ENCODE results near the gene DGCR2. TPM values are rescaled to one million over a fixed set of nuclear protein-coding genes. Genes with fewer than 3 reads are reported as not detected.

DGCR2 gene
- total and polyA plus RNA-seq, 12 donors: 24.3 to 70.1 (median 51.9) TPM

DNA sequence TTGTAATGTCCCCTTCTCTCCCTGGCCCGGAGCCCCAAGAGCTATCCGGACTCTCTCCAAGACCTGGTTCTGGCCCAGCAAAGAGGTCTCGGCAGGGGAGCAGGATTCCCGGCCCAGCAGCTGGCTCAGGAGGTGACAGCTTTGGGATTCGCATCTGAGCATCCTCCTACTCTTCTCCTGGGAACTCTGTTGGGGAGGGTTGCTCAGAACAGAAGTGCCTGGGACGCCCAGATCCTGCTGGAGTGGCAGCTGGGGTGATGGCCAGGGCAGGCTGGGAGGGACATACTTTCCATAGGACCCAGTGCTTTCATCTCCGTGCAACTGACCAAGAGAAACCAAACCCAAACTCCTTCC lies 102.6 kb downstream of the DGCR2 start:
- H3K9me3 ChIP-seq (replicated peaks in 1 of 3): no peaks in the 10 kb centered on the region
- intact Hi-C loops (cut with DNase I): no loop called here
- H3K4me3 ChIP-seq: no peak overlapping the region
- no peaks in the 10 kb centered on the region for H3K27me3 ChIP-seq
- H3K27ac ChIP-seq: no peak overlapping the region
- no peaks in the 10 kb centered on the region for H3K36me3 ChIP-seq (replicated peaks in 1 of 2)
- WGBS, 4 donors: 64 to 76% (median 72%) methylated on average over 3 to 7 of the region's 7 CpGs
- no peaks in the 10 kb centered on the region for H3K4me1 ChIP-seq (replicated peaks in 1 of 2)
- DNase-seq: no peak
- TF ChIP-seq POLR2A (IDR thresholded peaks at IDR 0.05): no peak
- TF ChIP-seq, protein P1, sequence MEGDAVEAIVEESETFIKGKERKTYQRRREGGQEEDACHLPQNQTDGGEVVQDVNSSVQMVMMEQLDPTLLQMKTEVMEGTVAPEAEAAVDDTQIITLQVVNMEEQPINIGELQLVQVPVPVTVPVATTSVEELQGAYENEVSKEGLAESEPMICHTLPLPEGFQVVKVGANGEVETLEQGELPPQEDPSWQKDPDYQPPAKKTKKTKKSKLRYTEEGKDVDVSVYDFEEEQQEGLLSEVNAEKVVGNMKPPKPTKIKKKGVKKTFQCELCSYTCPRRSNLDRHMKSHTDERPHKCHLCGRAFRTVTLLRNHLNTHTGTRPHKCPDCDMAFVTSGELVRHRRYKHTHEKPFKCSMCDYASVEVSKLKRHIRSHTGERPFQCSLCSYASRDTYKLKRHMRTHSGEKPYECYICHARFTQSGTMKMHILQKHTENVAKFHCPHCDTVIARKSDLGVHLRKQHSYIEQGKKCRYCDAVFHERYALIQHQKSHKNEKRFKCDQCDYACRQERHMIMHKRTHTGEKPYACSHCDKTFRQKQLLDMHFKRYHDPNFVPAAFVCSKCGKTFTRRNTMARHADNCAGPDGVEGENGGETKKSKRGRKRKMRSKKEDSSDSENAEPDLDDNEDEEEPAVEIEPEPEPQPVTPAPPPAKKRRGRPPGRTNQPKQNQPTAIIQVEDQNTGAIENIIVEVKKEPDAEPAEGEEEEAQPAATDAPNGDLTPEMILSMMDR (IDR thresholded peaks at IDR 0.05): no peak

DNA sequence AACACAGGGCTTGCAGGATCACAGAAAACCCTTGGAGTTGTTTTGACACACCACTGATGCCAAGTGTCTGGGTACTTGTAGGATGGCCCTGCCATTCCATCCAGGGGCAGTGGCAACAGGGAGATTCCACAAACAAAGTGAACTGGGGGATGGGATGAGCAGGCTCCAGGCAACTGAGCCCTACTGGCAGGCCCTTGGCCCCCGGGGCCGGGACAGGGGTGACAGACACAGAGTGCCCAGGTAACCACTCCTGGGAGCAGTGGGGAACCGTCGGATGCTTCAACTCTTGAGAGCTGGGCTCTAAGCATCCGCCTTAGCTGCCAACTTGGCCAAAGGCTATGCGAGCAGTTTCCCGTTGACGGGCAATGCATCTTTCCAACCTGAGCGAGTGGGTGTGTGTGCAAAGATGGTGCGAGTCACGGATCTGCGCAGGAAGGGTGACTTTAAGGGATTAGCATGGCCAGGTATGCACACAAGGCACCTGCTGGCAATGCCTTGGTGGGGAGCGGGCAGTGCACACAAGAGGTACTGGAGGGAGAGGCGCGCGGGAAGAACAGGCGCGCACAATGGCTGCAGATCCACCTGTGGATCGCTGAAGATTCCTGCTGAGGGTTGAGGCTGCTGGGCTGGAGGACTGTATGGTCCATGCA lies 103.1 kb downstream of the DGCR2 start:
- intact Hi-C loops (cut with DNase I): no loop called here
- Histone ChIP-seq H3K4me3 (no peak overlapping the region), H3K9me3 (replicated peaks in 1 of 3) (no peaks in the 10 kb centered on the region), H3K36me3 (replicated peaks in 1 of 2) (no peaks in the 10 kb centered on the region), H3K27ac (no peak overlapping the region), H3K27me3 (no peaks in the 10 kb centered on the region), H3K4me1 (replicated peaks in 1 of 2) (no peaks in the 10 kb centered on the region)
- 89 to 93% (median 91%) methylated on average over 15 to 19 of the region's 19 CpGs for WGBS, 4 donors
- DNase-seq: no peak
- TF ChIP-seq POLR2A (IDR thresholded peaks at IDR 0.05): no peak
- TF ChIP-seq, protein P1 (IDR thresholded peaks at IDR 0.05): no peak

DNA sequence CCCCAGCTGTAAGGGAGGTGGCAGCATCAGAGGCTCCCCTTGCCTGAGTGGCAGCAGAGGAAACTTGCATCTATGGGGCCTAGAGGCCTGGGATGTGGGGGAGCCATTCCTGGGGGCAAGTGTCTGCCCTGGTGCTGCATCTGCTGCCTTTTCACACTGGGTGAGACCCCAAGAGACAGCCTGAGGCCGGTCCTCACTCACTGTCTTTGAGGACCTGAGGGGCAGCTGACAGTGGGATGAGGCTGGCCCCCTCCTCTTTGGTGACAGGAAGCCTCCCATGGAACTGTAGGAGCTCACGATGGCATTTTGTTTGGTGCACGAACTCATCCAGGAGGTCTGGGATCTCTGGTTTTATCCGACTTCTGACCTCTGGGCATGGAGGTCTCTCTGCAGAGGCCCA lies 104.0 kb downstream of the DGCR2 start:
- Histone ChIP-seq H3K4me1 (replicated peaks in 1 of 2) (no peaks in the 10 kb centered on the region), H3K9me3 (replicated peaks in 1 of 3) (no peaks in the 10 kb centered on the region), H3K4me3 (no peak overlapping the region), H3K27me3 (no peaks in the 10 kb centered on the region), H3K36me3 (replicated peaks in 1 of 2) (no peaks in the 10 kb centered on the region), H3K27ac (no peak overlapping the region)
- 77 to 88% (median 83%) methylated on average over 4 of the region's 4 CpGs for WGBS, 4 donors
- intact Hi-C loops (cut with DNase I): no loop called here
- no peak for TF ChIP-seq POLR2A (IDR thresholded peaks at IDR 0.05)
- TF ChIP-seq, protein P1 (IDR thresholded peaks at IDR 0.05): no peak
- no peak for DNase-seq

DNA sequence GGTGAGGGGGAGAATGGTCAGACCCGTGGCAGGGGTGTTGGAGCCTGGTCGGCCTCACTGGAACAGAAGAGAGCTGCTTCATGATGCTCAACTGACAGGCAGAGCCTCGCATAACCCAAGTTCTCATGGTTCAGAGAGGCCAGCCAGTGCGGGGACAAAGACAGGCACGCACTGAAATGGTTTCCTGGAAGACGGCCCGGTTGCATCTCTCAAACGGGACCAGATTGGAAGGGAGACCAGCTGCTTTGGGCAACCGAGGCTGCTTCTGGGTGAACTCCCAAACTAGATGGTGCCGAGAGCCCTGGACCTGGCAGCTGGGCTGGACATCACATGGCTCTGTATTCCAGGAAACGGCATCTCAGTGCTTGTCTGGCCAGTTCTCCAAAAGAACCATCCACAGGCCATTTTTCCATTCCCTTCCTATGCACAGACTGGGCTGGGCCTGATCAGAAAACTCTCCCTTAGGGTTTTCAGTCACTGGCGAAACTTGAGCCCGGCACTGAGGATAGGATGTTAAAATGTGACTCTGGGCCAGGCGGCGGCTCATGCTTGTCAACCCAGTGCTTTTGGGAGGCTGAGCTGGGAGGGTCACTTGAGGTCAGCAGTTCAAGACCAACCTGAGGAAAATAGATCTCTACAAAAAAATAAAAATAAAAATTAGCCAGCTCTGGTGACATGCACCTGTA lies 106.0 kb downstream of the DGCR2 start:
- no peak for DNase-seq
- WGBS, 4 donors: 80 to 89% (median 85%) methylated on average over 12 to 15 of the region's 15 CpGs
- intact Hi-C loops (cut with DNase I): no loop called here

More for the DNA sequence above, 106.0 kb downstream of the DGCR2 start:
- no peak for TF ChIP-seq POLR2A (IDR thresholded peaks at IDR 0.05)
- TF ChIP-seq, protein P1 (IDR thresholded peaks at IDR 0.05): no peak
- no peak overlapping the region for H3K4me3 ChIP-seq
- no peaks in the 10 kb centered on the region for H3K36me3 ChIP-seq (replicated peaks in 1 of 2)
- no peak overlapping the region for H3K27ac ChIP-seq
- no peaks in the 10 kb centered on the region for H3K27me3 ChIP-seq
- H3K9me3 ChIP-seq (replicated peaks in 1 of 3): no peaks in the 10 kb centered on the region
- H3K4me1 ChIP-seq (replicated peaks in 1 of 2): no peaks in the 10 kb centered on the region

Measured in adrenal gland (tissue), 12 donors.